Smooth muscle cell of trachea (primary cell): ENCODE data around the gene COL7A1. TPM values are rescaled to one million over a fixed set of nuclear protein-coding genes. Genes with fewer than 3 reads are reported as not detected.

Experiments
- total RNA-seq: library from RNA; depleted of rRNA; stranded (reverse); fragments of >200 nt; gene quantifications from 2 replicates; pipeline ENCODE4 v1.2.1, GENCODE V29; 2014

The COL7A1 gene
- total RNA-seq = 22.5 and 52.6 TPM in 2 replicates

GRCh38 chr3:48595075-48595525 is at the start of gene COL7A1:
COL7A1 (minus strand) TSS chr3:48595329; CDS start chr3:48595159, 170 bp downstream.

GRCh38 chr3:48635222-48636021 is 40.3 kb upstream of the COL7A1 start, which contains the start of gene SLC26A6:
SLC26A6 (minus strand) TSS chr3:48635461; CDS start chr3:48635393, 68 bp downstream.

GRCh38 chr3:48621461-48621869 is 26.3 kb upstream of the COL7A1 start, which contains the start of gene TMEM89:
TMEM89 (minus strand) TSS chr3:48621769; CDS start chr3:48621756, 13 bp downstream.

GRCh38 chr3:48609088-48610005 is 14.2 kb upstream of the COL7A1 start, which contains the start of gene UQCRC1:
UQCRC1 (minus strand) TSS chr3:48609646; CDS start chr3:48609620, 26 bp downstream.

GRCh38 chr3:48563382-48563918 is 31.7 kb downstream of the COL7A1 start, which contains the start of gene UCN2:
UCN2 (minus strand) TSS chr3:48563781; CDS start chr3:48563124, 657 bp downstream.

GRCh38 chr3:48556796-48557626 is 38.1 kb downstream of the COL7A1 start, which contains the start of gene PFKFB4:
PFKFB4 (minus strand) TSS chr3:48556803; CDS start chr3:48556777, 26 bp downstream.

Other genes with a start within 250 kb of the COL7A1 start
- 0.15 TPM in 1 of 2 replicates, not detected in the other for gene FBXW12, start 223.1 kb downstream of the COL7A1 start, total RNA-seq
- 41.3 and 76.4 TPM in 2 replicates for gene PLXNB1, start 165.2 kb downstream of the COL7A1 start, total RNA-seq
- gene CCDC51, start 155.2 kb downstream of the COL7A1 start, total RNA-seq = 40.0 and 42.8 TPM in 2 replicates
- gene TMA7, start 155.1 kb downstream of the COL7A1 start, total RNA-seq = 178 and 359 TPM in 2 replicates
- 5.7 and 6.6 TPM in 2 replicates for gene ATRIP, start 148.6 kb downstream of the COL7A1 start, total RNA-seq
- gene SHISA5, start 91.2 kb downstream of the COL7A1 start, total RNA-seq = 107 and 177 TPM in 2 replicates
- 10.0 and 12.2 TPM in 2 replicates for gene PFKFB4, start 38.5 kb downstream of the COL7A1 start, total RNA-seq
- 1.2 and 1.3 TPM in 2 replicates for gene UCN2, start 31.5 kb downstream of the COL7A1 start, total RNA-seq
- gene UQCRC1, start 14.3 kb upstream of the COL7A1 start, total RNA-seq = 358 and 469 TPM in 2 replicates
- not detected in 2 replicates for gene TMEM89, start 26.4 kb upstream of the COL7A1 start, total RNA-seq
- 16.9 and 22.2 TPM in 2 replicates for gene SLC26A6, start 40.1 kb upstream of the COL7A1 start, total RNA-seq
- gene CELSR3, start 67.6 kb upstream of the COL7A1 start, total RNA-seq = 1.0 and 3.5 TPM in 2 replicates
- 11.8 and 25.1 TPM in 2 replicates for gene NCKIPSD, start 90.6 kb upstream of the COL7A1 start, total RNA-seq
- gene IP6K2, start 121.9 kb upstream of the COL7A1 start, total RNA-seq = 49.0 and 51.5 TPM in 2 replicates